PC-3 (cell line): ENCODE data around the gene HSH2D.

Experiments used
- CTCF ChIP-seq: fragments of 300-600 bp; sonication (generic); conservative IDR thresholded peaks from 2 replicates; pipeline ENCODE4 v1.5.1; 2017; ENCODE audit warnings: antibody characterized with exemption, low read depth, mild to moderate bottlenecking, low read length
- EZH2phosphoT487 ChIP-seq: fragments of 300-600 bp; sonication (generic); IDR thresholded peaks from 2 replicates; pipeline ENCODE4 v1.6.1; 2018; ENCODE audit warnings: mild to moderate bottlenecking, antibody characterized with exemption, low read length, borderline replicate concordance

GRCh38 chr19:16180611-16181010 lies 37.1 kb downstream of the HSH2D start:
- TF ChIP-seq CTCF (no peak), EZH2phosphoT487 (no peak)
